Measurements from ENCODE around the gene NAT14.

DNA sequence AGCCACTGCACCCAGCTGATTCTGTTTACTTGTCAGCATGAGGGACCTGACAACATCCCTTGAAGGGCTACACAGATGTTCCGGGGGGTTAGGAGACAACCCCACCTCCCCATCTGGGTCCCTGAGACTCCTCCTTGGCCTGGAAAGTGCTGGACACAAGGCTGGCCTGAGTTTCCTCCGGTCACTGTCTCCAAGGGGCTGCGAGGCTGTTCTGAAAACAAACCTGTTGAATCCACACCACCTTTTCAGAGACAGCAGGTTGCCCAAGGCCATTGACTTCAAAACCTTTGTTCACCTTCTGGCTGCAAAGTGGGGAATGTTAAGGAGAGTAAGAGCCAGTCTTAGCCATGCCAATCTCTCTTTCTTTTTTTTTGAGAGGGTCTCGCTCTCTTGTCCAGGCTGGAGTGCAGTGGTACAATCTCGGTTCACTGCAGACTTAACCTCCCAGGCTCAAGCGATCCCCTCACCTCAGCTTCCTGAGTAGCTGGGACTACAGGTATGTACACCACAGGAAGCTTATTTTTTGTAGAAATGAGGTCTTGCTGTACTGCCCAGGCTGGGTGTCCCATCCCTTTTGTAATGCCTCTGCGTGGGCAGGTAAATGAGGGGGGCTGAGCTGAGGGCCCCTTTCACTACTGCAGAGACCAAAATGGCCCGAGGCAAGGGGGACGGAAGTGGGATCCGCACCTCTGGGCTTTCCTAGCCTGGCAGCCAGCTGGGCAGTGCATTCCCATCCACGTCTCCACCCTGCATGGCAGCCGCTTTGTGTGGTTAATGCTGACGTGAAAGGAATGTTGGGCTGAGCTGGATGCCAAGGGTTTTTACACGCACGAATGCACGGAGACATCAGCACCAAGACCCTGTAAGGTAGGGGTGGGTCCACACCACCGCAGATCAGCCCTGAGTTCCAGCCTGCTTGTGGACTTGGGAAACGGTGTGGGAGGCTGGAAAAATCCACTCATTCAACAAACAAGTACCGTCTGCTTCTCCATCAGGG is 10.4 kb upstream of the NAT14 start:
- TF ChIP-seq, protein P1, sequence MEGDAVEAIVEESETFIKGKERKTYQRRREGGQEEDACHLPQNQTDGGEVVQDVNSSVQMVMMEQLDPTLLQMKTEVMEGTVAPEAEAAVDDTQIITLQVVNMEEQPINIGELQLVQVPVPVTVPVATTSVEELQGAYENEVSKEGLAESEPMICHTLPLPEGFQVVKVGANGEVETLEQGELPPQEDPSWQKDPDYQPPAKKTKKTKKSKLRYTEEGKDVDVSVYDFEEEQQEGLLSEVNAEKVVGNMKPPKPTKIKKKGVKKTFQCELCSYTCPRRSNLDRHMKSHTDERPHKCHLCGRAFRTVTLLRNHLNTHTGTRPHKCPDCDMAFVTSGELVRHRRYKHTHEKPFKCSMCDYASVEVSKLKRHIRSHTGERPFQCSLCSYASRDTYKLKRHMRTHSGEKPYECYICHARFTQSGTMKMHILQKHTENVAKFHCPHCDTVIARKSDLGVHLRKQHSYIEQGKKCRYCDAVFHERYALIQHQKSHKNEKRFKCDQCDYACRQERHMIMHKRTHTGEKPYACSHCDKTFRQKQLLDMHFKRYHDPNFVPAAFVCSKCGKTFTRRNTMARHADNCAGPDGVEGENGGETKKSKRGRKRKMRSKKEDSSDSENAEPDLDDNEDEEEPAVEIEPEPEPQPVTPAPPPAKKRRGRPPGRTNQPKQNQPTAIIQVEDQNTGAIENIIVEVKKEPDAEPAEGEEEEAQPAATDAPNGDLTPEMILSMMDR (IDR thresholded peaks at IDR 0.05) = no peak
- TF ChIP-seq POLR2AphosphoS5 (IDR thresholded peaks at IDR 0.05; ENCODE audit: low read depth, low read length) (no peak), TCF7L2 (IDR thresholded peaks at IDR 0.05; ENCODE audit: low read depth, low read length) (no peak)
- TF ChIP-seq, protein P2, sequence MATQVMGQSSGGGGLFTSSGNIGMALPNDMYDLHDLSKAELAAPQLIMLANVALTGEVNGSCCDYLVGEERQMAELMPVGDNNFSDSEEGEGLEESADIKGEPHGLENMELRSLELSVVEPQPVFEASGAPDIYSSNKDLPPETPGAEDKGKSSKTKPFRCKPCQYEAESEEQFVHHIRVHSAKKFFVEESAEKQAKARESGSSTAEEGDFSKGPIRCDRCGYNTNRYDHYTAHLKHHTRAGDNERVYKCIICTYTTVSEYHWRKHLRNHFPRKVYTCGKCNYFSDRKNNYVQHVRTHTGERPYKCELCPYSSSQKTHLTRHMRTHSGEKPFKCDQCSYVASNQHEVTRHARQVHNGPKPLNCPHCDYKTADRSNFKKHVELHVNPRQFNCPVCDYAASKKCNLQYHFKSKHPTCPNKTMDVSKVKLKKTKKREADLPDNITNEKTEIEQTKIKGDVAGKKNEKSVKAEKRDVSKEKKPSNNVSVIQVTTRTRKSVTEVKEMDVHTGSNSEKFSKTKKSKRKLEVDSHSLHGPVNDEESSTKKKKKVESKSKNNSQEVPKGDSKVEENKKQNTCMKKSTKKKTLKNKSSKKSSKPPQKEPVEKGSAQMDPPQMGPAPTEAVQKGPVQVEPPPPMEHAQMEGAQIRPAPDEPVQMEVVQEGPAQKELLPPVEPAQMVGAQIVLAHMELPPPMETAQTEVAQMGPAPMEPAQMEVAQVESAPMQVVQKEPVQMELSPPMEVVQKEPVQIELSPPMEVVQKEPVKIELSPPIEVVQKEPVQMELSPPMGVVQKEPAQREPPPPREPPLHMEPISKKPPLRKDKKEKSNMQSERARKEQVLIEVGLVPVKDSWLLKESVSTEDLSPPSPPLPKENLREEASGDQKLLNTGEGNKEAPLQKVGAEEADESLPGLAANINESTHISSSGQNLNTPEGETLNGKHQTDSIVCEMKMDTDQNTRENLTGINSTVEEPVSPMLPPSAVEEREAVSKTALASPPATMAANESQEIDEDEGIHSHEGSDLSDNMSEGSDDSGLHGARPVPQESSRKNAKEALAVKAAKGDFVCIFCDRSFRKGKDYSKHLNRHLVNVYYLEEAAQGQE (IDR thresholded peaks at IDR 0.05; ENCODE audit: insufficient read depth in 1 of 2, low read depth in 2 of 2, low read length in 1 of 2) = no peak

Measured in Panc1 (cell line).